ENCODE results near the gene ZSCAN2. TPM values are rescaled to one million over a fixed set of nuclear protein-coding genes. Genes with fewer than 3 reads are reported as not detected.
A peak's percentile ranks its signal among the peaks of the same experiment; 100 is the strongest.

ZSCAN2 gene
- total and polyA plus RNA-seq, 2 of the 8 experiments (the other 6 are each of a cell fraction or from before 2014, with no cell fraction given) = 23.6 to 52.4 TPM

- TF ChIP-seq NRF1 (IDR thresholded peaks at IDR 0.05; ENCODE audit: low read depth, low read length) = no peak
- 0 out of 2 replicates have a peak, but pooled peaks have one; percentile 47 for TF ChIP-seq RXRA (IDR thresholded peaks at IDR 0.05; ENCODE audit: insufficient read depth, low read depth, low read length)
- peak; percentile 57 for TF ChIP-seq GABPA (IDR thresholded peaks at IDR 0.05; ENCODE audit: borderline replicate concordance, insufficient read depth, low read length)
These were observed 57.4 kb downstream of the ZSCAN2 start, which contains the start of gene NMB (continued) for GRCh38 chr15:84658080-84658787.

All from H1 (cell line).